Activated CD8-positive, alpha-beta memory T cell treated with anti-CD3 and anti-CD28 coated beads for 1 hour (primary cell): ENCODE measurements around the gene DYNLT3.
A peak's percentile ranks its signal among the peaks of the same experiment; 100 is the strongest.

Experiments
- DNase-seq, 2 donors: peaks; one replicate each; pipeline ENCODE4 v3.0.0-alpha.2; 2020; ENCODE audit warnings: low read depth in 1 of 2; ENCODE audit errors: extremely low read depth in 1 of 2

DYNLT3 gene

DNA sequence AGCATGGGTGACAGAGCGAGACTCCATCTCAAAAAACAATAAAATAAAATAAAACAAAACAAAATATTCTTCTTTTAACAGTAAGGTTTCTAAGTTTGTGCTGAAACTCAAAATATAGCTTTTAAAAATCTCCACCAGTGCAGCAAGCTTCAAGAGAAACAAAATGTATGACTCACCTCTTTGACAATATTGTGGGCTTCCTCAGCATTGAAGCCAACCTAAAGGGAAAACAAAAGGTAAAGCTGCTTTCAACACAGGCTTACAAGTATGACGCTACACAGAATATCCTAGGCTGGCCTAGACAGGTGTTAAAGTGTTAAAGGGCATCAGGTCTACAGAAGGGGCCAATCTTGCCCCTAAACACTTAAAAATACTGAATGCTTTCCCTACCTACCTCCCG lies 1.2 kb downstream of the DYNLT3 start:
- no peak for DNase-seq

DNA sequence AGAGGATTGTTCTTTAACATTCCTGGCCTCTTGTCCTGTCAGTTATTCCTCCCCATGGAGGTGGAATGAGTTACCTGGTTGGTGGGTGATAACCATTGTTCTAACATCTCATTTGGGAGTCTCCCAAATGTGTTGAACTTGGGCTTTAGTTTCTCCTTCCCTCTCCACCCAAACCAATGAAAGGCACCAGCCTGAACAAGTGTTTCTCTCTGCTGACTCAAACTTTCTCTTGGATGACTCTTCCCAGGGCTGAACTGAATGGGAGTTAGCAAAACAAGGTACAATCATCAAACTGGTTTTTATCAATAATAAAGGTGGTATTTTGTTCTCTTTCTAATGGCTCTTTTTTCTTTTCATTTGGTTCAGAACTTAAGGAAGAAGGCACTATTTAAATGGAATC lies 2.7 kb downstream of the DYNLT3 start:
- DNase-seq = no peak

DNA sequence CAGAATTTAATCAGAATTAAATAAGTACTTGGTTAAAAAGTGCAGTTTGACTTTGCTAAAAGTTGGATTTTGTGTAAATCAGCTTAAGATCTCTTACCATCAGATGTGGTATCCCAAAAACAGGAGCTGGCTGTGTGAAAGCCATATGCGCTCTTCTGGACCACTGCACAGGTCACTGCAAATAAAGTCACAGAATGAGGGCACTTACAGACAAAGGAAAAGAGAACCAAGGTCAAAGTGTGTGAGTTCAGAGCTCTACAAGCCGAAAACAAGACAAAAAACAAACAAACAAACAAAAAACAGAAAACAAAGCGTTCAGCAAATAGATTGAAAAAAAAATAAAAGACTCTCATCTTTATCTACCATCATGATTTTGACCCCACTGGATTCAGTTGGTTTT lies 6.4 kb downstream of the DYNLT3 start:
- DNase-seq = no peak

DNA sequence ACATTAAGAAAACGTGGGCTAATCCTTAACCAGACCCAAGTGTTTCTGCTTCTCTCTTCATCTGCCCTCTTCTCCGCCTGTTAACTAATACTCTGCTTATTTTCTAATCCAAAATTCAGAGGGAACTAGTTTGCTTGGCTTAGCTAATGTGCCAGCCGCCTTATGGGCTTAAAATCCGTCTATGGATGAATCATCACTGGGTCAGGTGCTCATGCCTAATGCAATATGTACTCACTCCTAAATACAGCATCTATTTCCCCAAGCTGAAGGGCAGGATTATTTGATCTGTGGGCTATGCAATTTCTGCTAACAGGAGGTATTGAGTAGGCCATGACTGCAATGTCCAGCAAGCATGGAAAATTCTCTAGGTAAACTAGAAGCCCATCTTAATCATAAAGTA lies 12.4 kb downstream of the DYNLT3 start:
- no peak for DNase-seq

DNA sequence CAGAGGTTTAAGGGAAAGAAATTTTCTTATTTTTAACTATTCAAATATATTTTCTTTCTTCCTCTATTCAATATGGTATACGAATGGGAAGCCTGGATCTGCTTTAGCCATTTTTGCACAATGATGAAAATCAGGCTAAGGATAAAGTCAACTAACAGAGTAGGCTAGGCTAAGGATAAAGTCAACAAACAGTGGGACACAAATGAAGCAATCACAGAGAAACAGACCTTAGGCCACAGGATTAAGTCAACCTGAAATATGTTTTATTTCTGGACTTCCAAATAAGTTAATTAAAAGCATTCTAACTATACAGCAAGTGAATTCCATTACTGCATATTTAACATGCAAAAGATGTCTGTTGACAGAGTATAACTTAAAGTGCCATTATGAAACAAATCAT lies 17.0 kb downstream of the DYNLT3 start:
- DNase-seq = no peak

DNA sequence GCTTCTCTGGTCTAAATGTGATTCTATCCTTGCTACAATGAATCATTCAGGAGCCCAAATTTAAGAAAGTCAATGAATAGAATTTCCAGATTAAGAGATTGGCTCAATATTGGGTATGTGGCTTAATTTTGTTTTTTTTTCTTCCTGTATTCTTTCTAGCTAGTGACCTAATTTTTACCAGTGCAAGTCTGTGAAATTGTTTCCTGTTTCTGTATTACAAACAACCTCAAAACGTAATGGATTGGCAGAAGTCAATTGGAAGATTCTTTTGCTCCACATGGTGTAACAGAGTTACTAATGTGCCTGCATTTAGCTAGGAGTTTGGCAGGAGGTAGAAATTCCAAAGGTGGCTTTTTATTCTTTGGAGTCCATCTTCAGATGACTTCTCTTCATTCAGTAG lies 17.6 kb downstream of the DYNLT3 start:
- DNase-seq = no peak

DNA sequence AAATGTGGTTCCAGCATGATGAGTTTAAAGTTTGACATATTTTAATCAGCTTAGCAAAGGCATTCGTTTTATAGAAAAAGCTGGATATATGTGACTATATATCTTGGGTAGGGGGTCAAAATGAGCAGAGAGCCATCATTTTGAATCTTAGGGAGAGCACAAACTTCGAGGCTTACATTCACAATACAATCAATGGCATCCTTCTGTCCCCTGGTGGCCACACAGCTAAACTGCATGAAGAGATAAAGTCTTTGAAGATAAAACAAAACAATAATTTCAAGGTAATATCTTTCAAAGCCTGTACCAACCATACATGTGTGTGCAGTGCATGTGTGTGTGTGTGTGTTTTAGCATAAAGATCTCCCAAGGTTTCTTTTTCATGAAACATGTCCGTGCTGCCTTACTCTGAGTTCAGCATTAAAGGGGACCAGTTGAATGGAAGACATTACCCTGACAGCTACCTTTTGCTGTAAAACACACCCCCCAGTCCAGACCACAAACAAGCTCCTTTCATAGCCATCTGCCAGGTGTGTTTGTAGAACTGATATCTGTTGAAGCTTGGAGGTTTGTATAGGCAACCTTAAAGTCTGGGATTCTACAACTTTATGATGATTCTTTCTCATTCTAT lies 22.0 kb downstream of the DYNLT3 start:
- DNase-seq = peak in 1 of 2 donors; percentile 11

DNA sequence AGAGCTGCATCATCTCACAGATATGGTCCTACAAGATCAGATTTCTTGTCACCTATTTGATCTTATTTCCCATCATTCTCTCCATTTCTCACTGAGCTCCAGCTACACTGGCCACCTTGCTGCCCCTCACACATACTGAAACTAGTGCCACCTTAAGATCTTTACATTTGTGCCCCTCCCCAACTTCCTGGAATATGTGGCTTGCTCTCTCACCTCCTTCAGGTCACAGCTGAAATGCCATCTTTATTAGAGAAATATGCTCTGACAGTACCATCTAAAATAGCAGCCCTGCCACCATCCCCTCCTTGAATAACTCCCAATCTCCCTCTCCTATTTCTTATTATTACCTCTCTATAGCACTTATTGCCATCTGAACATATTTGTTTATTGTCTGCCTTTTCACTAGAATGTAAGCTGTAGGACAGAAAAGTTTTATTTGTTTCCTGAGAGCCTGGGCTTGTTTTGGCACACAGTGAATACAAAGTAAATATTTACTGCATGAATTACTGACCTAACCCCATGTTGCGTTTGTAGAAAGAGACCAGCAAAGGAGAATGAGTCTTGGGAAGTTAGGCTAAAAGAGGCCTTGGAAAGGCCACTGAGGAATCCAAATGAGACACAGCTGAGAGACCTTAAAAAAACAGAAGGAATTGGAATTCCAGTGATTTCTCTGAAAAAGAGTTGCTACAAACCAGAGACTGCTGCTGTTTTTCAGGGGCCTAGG lies 22.7 kb downstream of the DYNLT3 start:
- no peak for DNase-seq

DNA sequence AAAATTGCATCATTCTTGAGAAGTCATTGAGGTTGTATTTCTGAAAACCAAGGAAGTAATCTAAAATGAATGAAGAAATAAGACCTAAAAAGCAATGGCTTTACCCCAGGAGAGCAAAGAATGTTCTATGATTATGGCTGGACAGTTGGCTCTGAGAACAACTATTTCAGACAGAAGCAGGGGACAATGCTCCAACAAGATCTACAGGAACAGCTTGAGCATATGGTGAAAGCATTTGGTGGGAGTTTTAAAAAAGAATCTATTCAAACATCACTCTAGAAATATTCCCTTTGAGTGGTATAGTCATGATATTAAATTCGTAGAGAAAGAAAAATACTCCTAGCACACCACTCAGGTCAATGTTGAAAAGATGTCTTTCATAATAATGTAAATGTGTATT lies 26.7 kb downstream of the DYNLT3 start:
- no peak for DNase-seq

DNA sequence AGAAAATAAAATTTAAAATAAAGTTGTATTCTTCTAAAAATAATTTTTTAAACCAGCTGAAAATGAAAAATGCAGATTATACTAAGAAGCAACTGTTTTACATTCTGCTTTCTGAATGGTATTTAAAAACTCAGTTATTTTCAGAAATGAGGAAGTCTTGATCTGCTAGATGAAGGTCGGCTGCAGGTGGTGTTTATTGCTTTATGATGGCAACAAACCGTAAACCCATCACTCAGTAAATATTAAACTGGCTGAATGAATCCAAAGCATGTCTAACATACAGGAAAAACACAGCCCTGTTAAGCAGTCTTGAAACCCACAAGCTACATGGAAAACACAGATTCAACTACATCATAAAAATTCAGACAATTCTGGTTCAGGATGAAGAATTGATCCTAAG lies 29.3 kb downstream of the DYNLT3 start:
- no peak for DNase-seq

DNA sequence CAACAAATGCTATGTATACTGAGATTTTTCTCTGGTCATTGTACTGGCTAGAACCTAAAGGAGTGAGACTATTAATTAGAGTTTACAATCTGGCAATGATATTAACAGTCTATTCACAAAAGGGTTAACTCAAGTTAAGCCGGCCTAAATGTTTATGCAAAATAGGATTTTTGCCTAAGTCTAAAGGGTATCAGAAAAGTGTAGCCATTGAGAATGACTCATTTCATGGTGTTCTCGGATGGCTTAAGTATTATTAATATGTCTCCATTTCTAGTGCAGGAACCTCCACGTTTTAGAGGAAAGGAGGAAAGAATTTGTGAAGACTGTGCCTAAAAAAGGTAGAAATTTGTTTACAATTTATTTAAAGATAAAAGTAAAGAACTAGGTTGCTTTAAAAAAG lies 29.8 kb downstream of the DYNLT3 start:
- no peak for DNase-seq

DNA sequence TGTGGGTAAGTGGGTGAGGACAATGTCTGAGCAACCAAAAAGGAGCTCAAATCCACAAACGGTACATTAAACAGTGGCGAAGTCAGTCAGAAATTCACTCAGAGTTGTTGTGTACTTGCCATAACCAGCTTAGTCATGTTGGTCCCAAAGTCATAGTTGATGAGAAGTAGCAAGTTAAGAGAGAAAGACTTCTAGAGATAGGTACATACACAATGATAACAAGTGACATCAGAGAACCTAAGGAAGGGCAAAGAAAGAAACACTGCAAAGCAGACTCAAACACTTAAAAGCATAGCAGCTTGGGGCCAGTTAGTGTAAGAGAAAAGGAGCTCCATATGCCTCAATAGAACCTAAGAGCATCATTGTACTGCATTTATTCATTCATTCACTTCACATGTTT lies 30.2 kb downstream of the DYNLT3 start:
- no peak for DNase-seq

DNA sequence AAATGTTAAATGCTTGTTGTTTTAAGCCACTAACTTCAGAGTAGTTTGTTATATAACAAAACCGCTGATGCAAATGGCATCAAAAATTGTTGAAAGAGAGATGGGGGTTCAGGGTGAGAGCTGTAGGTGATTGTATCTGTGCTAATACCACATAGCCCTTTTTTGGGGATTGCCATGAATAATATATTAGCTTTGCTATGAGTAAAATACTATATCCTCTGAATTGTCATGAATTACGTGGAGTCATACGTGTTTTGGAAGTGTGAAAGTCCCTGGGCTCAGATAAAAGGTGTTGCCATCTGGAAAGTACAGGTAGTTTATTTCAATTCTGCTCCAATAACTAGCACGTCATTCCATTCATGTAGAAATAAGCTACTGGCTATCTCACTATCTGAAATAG lies 30.6 kb downstream of the DYNLT3 start:
- no peak for DNase-seq

DNA sequence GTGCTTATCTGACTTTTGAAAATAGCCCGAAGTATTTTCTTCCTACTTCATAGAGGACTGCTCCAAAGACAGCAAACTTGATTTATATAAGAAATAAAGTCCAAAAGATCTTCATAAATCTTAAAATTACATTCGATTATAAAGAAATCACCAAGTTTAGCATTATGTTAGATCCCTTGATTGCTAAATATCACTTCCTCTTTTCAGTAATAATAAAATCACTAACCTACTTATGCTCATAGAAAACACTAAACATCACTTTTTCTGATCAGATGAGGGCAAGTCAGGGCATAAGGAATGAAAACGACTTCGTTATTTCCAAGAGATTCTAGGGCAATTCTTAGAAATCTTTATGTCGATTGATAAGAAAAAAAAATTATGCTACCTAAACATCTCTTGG lies 32.0 kb downstream of the DYNLT3 start:
- DNase-seq = no peak

DNA sequence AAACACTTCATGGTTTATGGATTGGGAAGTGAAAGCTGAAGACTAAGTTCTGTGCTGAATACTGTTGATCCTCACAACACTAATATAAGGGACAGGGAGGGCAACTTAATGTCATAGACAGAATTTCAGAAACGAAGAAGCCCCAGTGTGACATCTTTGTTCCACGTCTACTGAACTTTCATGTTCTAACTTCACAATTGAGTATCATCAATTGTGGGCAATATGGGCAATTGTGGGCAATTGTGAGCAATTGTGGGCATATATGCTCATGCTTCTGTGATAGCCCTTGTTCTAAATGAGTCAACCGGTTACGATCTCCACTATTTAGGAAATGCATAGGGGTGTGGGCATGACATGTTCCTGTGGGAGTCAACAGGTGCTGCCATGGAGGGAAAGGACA lies 33.8 kb downstream of the DYNLT3 start:
- no peak for DNase-seq

DNA sequence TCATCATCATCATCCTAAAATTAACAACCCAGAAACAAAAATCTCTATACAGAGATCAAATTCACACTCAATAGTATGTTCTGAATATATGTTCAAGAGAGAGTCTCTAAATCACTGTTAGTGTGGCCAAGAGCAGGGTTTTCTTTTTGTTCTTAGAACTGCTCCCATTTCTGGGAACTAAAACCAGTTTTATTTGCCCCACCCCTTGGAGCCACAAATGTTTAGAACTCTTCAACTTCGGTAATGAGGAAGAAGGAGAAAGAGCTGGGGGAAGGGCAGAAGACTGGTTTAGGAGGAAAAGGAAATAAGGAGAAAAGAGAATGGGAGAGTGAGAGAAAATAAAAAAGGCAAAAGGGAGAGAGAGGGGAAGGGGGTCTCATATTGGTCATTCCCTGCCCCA lies 35.3 kb downstream of the DYNLT3 start:
- no peak for DNase-seq

DNA sequence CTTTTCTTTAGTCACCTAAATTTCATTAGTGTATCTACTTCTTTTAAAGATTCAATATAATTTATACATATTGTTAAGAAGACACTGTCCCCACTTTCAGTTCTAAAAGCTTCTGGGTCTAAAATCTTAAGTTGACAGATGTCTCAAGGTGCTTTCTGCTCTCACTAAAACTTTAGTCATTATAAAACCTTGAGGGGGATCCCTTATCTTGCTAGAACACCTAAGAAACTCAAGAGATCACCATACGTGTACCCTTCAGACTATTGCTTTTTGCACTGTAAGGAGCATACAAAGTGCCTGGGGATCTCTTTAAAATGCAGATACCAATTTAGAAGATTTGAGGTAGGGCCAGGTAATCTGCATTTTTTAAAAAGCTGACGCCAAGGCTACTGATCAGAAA lies 37.4 kb downstream of the DYNLT3 start:
- DNase-seq = no peak

DNA sequence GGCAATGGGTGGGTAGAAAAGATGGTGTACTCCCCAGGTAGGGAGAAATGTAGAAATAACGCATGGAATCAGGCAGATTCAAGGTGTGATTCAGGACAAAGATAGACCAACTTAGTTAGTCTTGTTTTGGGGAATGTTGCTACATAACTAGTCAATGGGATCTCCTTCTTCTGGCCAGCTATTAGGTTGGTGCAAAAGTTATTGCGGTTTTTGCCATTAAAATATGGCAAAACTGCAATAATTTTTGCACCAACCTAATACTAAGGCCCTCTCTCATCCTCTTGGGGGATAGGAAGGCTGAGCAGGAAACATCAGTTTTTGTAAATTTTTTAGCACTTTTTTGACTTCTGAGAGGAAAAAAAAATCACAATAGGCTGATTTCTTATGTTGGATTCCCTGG lies 44.3 kb downstream of the DYNLT3 start:
- DNase-seq = no peak

DNA sequence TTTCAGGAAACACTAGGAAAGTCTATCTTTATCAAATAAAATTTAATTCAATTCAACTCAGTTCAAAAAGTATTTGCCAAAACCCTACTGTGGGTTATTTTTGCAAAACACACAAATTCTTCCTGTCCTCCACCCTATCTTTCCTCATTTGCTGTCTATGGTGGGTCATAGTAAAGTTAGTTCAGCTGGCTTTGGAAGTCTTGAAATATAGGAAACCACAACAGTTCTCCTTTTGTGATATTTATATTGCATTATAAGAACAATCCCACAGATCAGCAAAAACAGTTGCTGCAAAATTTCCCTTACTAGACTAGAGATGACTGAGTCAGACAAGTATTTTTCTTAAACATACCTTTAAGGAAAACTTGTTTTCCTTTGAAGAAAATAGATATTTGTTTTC lies 45.3 kb downstream of the DYNLT3 start:
- no peak for DNase-seq

DNA sequence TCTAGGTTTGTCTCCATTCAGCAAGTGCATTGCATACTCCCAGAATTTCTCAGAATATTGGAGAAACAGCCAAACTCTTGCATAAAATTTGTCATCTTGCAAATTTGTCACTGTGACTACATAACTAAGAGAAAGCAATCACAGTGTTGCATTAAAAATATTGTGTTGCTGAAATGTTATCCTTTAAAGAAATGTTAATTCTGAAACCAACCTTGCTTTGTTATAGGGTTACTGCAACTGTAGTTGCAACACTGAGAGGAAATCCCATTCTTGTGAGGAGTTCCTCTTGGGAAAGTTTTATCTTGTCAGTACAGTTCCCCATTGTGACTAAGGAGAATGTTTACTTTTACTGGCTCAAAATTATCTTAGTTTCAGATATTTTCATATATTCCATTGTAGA lies 46.7 kb downstream of the DYNLT3 start:
- DNase-seq = no peak

DNA sequence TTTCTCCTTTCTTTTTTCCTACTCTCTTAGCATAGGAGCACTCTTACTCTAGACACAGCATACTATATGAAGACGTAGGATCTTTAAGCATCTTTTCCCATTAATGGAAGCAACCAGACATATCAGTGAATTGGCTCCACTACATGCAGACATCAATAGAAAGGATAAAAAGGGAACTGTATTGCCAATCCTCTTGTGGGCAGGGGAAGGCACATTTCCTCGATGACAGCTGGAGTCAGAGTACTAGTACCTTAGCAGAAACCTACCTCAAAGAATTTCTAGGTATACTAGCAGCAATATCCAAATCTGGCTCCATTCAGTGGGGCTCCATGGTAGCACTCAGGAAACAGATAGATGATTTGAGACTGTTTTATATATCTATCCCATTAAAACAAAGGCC lies 47.4 kb downstream of the DYNLT3 start:
- DNase-seq = no peak

DNA sequence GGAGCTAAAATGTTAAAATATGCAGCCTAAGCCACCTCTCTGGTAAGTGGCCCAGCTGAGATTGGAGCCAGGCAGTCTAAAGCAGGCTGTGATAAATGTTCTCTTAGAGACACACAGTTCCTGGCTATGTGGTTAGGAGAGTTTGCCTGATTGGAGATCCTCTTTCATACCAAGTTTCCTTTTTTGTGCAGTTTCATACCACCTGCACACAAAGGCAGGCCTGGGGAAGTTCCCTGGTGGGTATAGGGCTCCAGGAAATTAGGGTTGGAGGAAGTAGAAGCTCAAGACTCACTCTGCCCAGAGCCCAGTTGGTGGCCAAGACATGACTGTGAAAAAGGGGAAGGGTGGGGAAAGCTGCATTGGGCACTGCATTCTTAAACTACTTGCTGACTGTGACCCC lies 50.6 kb downstream of the DYNLT3 start:
- DNase-seq = no peak

DNA sequence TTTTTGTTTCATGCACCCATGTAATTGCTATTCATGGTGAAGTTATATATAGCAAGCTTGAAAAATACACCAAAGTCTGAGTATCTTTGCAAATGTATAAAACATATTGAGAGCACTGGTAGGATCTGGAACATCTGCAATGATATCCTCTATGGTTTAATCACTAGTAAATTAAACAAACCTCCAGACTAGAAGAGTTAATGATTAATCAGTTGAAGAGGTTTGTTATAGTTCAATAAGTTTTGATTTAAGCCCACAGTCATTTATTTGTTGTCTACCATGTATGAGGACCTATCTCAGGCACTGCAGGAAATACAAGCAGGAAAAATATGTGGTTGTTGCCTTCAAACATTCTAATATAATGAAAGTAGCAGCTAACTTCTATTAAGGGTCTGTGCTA lies 51.1 kb downstream of the DYNLT3 start:
- no peak for DNase-seq
